OCI-LY3 (cell line): ENCODE data around the gene IRX3.

Experiments used
- EZH2phosphoT487 ChIP-seq: fragments of 200-600 bp; shearing (Covaris generic); IDR thresholded peaks from 2 replicates; pipeline ENCODE4 v1.6.1; 2018; ENCODE audit warnings: antibody characterized with exemption, mixed run types, low read depth
- TF ChIP-seq, protein P1 (sequence below): fragments of 200-600, 300-600 bp; sonication (generic); IDR thresholded peaks from 2 replicates; pipeline ENCODE4 v1.5.1; 2014; ENCODE audit warnings: antibody characterized with exemption, low read length, low read depth

- TF ChIP-seq, protein P1, sequence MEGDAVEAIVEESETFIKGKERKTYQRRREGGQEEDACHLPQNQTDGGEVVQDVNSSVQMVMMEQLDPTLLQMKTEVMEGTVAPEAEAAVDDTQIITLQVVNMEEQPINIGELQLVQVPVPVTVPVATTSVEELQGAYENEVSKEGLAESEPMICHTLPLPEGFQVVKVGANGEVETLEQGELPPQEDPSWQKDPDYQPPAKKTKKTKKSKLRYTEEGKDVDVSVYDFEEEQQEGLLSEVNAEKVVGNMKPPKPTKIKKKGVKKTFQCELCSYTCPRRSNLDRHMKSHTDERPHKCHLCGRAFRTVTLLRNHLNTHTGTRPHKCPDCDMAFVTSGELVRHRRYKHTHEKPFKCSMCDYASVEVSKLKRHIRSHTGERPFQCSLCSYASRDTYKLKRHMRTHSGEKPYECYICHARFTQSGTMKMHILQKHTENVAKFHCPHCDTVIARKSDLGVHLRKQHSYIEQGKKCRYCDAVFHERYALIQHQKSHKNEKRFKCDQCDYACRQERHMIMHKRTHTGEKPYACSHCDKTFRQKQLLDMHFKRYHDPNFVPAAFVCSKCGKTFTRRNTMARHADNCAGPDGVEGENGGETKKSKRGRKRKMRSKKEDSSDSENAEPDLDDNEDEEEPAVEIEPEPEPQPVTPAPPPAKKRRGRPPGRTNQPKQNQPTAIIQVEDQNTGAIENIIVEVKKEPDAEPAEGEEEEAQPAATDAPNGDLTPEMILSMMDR, result no peak
- no peak for TF ChIP-seq EZH2phosphoT487
Measured at GRCh38 chr16:54233615-54234014, 53.0 kb downstream of the IRX3 start.
